SK-N-SH treated with all-trans-retinoic acid at 6 μM for 48 hours (cell line): Measurements from ENCODE around the gene GREB1L.

Experiments
- ARNTL ChIP-seq: fragments of 450-650 bp; formaldehyde crosslinking; IDR thresholded peaks from 2 replicates; pipeline ENCODE4 v1.5.0; 2020; ENCODE audit warnings: low read depth, mild to moderate bottlenecking, moderate library complexity, borderline replicate concordance
- BACH2 ChIP-seq: fragments of 250-450 bp; sonication (Bioruptor Pico); IDR thresholded peaks from 2 replicates; pipeline ENCODE4 v1.9.0; 2021; ENCODE audit warnings: mild to moderate bottlenecking, borderline replicate concordance
- GLIS3 ChIP-seq: fragments of 250-450 bp; sonication (Bioruptor Pico); IDR thresholded peaks from 2 replicates; pipeline ENCODE4 v1.5.0; 2020; ENCODE audit warnings: mild to moderate bottlenecking, moderate library complexity
- TCF4 ChIP-seq: fragments of 250-450 bp; sonication (Bioruptor Pico); IDR thresholded peaks from 2 replicates; pipeline ENCODE4 v1.8.0; 2021; ENCODE audit warnings: mild to moderate bottlenecking, moderate library complexity, borderline replicate concordance
- ZFP30 ChIP-seq: fragments of 450-650 bp; formaldehyde crosslinking; IDR thresholded peaks from 2 replicates; pipeline ENCODE4 v1.5.0; 2022; ENCODE audit warnings: mild to moderate bottlenecking, moderate library complexity
- ZNF8 ChIP-seq: fragments of 450-650 bp; formaldehyde crosslinking; IDR thresholded peaks from 2 replicates; pipeline ENCODE4 v1.5.0; 2020; ENCODE audit warnings: mild to moderate bottlenecking, moderate library complexity
- TF ChIP-seq, protein P1 (sequence below): fragments of 250-450 bp; sonication (Bioruptor Pico); IDR thresholded peaks from 2 replicates; pipeline ENCODE4 v1.8.0; 2021; ENCODE audit warnings: low read depth, mild to moderate bottlenecking, moderate library complexity, borderline replicate concordance
- TF ChIP-seq, protein P2 (sequence below): fragments of 250-450 bp; sonication (Bioruptor Pico); IDR thresholded peaks from 2 replicates; pipeline ENCODE4 v1.5.1; 2020; ENCODE audit warnings: low read depth, mild to moderate bottlenecking, moderate library complexity

DNA sequence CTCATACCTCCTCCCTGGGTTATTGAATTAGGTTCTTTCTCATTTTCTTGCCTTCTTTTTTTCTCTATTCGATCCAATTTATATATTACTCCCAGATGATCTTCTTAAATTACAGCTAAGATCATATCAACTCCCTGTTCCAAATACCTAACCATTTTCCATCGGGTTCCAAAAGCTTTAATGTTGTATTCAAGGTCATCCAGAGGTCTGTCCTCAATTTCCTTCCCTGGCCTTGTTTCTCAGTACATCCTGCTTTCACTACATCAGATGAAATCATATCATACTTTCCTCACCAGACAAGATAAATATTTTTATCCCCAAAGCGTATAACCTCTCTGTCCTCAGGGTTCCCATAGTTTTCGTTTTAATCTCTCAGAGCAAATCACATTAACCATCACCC is 36.3 kb upstream of the GREB1L start:
- TF ChIP-seq ZFP30 (CRISPR knock-in tag) (no peak), GLIS3 (CRISPR knock-in tag) (no peak), ARNTL (CRISPR knock-in tag) (no peak), BACH2 (no peak), TCF4 (CRISPR knock-in tag) (no peak), ZNF8 (CRISPR knock-in tag) (no peak)
- TF ChIP-seq, protein P1, sequence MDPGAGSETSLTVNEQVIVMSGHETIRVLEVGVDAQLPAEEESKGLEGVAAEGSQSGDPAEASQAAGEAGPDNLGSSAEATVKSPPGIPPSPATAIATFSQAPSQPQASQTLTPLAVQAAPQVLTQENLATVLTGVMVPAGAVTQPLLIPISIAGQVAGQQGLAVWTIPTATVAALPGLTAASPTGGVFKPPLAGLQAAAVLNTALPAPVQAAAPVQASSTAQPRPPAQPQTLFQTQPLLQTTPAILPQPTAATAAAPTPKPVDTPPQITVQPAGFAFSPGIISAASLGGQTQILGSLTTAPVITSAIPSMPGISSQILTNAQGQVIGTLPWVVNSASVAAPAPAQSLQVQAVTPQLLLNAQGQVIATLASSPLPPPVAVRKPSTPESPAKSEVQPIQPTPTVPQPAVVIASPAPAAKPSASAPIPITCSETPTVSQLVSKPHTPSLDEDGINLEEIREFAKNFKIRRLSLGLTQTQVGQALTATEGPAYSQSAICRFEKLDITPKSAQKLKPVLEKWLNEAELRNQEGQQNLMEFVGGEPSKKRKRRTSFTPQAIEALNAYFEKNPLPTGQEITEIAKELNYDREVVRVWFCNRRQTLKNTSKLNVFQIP (CRISPR knock-in tag) = no peak
- TF ChIP-seq, protein P2, sequence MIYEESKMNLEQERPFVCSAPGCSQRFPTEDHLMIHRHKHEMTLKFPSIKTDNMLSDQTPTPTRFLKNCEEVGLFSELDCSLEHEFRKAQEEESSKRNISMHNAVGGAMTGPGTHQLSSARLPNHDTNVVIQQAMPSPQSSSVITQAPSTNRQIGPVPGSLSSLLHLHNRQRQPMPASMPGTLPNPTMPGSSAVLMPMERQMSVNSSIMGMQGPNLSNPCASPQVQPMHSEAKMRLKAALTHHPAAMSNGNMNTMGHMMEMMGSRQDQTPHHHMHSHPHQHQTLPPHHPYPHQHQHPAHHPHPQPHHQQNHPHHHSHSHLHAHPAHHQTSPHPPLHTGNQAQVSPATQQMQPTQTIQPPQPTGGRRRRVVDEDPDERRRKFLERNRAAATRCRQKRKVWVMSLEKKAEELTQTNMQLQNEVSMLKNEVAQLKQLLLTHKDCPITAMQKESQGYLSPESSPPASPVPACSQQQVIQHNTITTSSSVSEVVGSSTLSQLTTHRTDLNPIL = no peak
